Measurements from ENCODE around the gene SP110. TPM values are rescaled to one million over a fixed set of nuclear protein-coding genes. Genes with fewer than 3 reads are reported as not detected.

Gene SP110
- total RNA-seq, 2 experiments from 2014 or later = 153 to 158 TPM

DNA sequence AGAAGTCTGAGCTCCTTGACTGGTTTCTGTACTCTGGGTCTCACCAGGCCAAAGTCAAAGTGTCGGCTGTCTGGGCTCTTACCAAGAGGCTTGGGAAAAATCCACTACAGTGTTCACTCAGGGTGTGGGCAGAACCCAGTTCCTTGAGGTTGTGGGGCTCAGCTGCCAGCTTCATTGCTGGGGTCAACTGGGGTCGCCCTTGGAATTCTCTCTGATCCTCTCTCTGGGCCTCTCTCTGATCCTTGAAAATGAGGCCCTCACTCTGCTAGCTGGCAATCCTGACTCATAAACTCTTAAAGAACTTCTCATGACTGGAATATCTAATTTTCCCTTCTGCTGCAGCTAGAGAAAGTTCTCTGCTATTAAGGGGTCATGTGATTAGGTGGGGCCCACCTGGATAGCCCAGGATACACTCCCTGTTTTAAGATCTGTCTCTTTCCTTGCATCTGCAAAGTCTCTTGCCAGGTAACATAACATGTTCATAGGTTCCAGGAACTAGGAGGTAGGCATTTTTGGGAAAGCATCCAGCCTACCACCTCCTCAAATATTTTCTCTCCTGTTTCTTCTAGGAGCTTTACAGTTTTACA, 66.3 kb downstream of the SP110 start:
- Mint-ChIP-seq H3K27ac (no peak overlapping the region), H3K4me3 (no peak overlapping the region), H3K4me1 (no peaks in the 10 kb centered on the region), H3K9me3 (peaks cover 2% of the 10 kb centered on the region), H3K36me3 (no peaks in the 10 kb centered on the region), H3K27me3 (peaks cover 4% of the 10 kb centered on the region)
- POLR2A ChIA-PET = no interaction called here
- no peak for DNase-seq
- no peak for ATAC-seq (ENCODE audit: low read depth)

DNA sequence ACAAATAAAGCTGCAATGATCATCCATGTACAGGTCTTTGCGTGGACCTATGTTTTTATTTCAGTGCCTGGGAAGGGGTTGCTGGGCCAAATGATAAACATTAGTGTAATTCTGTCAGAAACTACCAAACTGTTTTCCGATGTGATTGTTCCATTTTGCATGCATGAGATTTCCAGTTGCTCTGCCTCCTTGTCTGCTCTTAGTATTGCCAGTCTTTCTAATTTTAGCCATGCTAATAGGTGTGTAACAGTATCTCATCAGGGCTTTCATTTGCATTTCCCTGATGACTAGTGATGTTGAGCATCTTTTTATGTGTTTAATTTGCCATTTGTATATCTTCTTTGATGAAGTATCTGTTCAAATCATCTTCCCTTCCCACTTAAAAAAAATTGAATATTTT, 67.5 kb downstream of the SP110 start:
- Mint-ChIP-seq H3K27ac (no peak overlapping the region), H3K9me3 (peaks cover 2% of the 10 kb centered on the region), H3K4me3 (no peak overlapping the region), H3K27me3 (peaks cover 6% of the 10 kb centered on the region), H3K36me3 (no peaks in the 10 kb centered on the region), H3K4me1 (no peaks in the 10 kb centered on the region)
- ATAC-seq (ENCODE audit: low read depth) (no peak), DNase-seq (no peak)
- POLR2A ChIA-PET = no interaction called here

DNA sequence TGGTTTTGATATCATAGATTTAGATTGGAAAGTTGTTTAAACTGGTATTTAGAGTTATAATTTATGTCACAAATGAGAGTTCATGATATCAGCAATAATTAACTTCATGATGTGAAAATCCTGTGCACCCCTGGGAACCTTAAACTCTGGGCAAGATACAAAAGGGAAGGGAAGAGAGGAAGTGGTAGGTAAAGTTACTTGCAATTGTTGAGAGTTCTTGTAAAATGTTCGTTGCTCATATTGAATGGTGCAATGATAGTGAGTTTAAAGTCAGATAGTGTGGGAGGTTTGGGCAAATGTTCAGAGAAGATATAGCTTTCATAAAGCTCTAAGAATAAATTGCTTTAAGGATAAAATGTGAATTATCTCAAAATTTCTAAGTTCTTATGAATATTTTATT, 75.4 kb downstream of the SP110 start:
- no peaks in the 10 kb centered on the region for H3K4me1 Mint-ChIP-seq
- H3K4me3 Mint-ChIP-seq = no peak overlapping the region
- H3K36me3 Mint-ChIP-seq = peaks cover 1% of the 10 kb centered on the region
- peaks cover 4% of the 10 kb centered on the region for H3K27me3 Mint-ChIP-seq
- DNase-seq = no peak
- peaks cover 7% of the 10 kb centered on the region for H3K9me3 Mint-ChIP-seq
- POLR2A ChIA-PET = no interaction called here
- ATAC-seq (ENCODE audit: low read depth) = no peak
- H3K27ac Mint-ChIP-seq = no peak overlapping the region

DNA sequence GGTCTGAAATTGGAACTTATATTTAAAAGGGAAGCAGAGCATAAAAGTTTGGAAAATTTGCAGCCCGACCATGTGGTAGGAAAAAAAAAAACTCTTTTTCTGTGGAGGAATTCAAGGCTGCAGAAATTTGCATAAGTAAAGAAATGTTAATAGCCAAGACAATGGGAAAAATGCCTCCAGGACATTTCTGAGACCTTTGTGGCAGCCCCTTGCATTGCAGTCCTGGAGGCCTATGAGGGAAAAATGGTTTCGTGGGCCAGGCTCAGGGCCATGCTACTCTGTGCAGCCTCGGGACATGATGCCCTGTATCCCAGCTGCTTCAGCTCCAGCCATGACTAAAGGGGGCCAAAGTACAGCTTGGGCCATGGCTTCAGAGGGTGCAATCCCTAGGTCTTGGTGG, 79.1 kb downstream of the SP110 start:
- no peak overlapping the region for H3K27ac Mint-ChIP-seq

DNA sequence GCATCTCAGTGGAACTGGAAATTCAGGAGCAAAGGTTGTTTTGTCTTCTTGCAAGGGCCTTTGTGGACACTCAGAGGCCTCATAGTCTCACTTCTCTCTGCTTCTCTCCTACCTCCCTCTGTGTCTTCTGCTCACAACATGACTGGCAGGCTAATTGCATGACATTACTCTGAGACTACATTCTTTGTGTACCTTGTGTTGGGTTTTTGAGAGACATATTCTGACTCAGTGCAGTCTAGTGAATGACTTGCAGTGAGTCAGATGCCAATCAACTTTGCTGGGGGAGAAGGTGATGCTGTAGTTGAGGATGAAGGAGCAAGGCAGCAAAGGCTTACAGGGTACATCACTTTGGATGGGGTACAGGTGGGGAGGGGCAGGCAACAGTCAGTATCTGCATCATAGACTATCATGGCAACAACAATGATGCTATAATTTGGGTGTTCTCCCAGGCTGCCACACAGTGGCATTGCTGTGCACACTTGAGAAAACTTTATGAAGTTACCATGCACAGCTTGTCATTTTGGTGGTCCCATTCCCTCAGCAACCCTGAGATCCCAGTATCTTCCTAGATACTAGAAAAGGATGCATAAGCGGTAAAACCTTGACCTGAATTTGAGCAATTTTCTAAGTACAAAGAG, 81.8 kb downstream of the SP110 start:
- DNase-seq = no peak
- no peaks in the 10 kb centered on the region for H3K4me1 Mint-ChIP-seq

More for the DNA sequence above, 79.1 kb downstream of the SP110 start:
- H3K4me1 Mint-ChIP-seq = no peaks in the 10 kb centered on the region
- DNase-seq = no peak
- H3K9me3 Mint-ChIP-seq = peaks cover 7% of the 10 kb centered on the region
- no peak for ATAC-seq (ENCODE audit: low read depth)
- POLR2A ChIA-PET = no interaction called here
- peaks cover 1% of the 10 kb centered on the region for H3K36me3 Mint-ChIP-seq
- H3K4me3 Mint-ChIP-seq = no peak overlapping the region
- no peaks in the 10 kb centered on the region for H3K27me3 Mint-ChIP-seq

DNA sequence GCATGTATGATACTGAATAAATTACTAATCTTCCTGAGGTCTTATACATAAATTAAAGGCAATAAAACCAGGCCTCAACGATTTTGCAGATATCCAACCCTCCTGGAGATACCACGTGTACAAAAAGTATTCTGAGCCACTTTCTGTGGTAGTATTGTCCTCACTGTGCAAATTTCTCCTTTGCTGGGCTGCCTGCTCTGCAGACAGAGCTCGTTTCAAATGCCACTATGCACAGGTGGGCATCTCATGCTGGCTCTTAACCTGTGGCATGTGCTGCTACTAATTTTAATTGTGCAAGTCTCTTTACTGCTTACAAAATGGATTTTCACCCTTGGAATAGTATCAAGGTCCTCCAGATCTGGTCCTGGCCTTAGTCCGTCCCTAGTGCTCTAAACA, 84.7 kb downstream of the SP110 start:
- H3K27me3 Mint-ChIP-seq = no peaks in the 10 kb centered on the region
- ATAC-seq (ENCODE audit: low read depth) (no peak), DNase-seq (no peak)
- H3K9me3 Mint-ChIP-seq = peaks cover 3% of the 10 kb centered on the region
- no peaks in the 10 kb centered on the region for H3K4me1 Mint-ChIP-seq
- POLR2A ChIA-PET = no interaction called here
- no peak overlapping the region for H3K4me3 Mint-ChIP-seq
- H3K27ac Mint-ChIP-seq = no peak overlapping the region
- no peaks in the 10 kb centered on the region for H3K36me3 Mint-ChIP-seq

More for the DNA sequence above, 81.8 kb downstream of the SP110 start:
- no peak for ATAC-seq (ENCODE audit: low read depth)
- no peaks in the 10 kb centered on the region for H3K27me3 Mint-ChIP-seq
- peaks cover 1% of the 10 kb centered on the region for H3K36me3 Mint-ChIP-seq
- H3K9me3 Mint-ChIP-seq = peaks cover 5% of the 10 kb centered on the region
- POLR2A ChIA-PET = interaction anchor here (0.5 kb wide), 1 partner anchor 1951 kb away, joined by 3 read pairs; no protein-coding TSS in a partner anchor
- H3K4me3 Mint-ChIP-seq = no peak overlapping the region
- no peak overlapping the region for H3K27ac Mint-ChIP-seq

DNA sequence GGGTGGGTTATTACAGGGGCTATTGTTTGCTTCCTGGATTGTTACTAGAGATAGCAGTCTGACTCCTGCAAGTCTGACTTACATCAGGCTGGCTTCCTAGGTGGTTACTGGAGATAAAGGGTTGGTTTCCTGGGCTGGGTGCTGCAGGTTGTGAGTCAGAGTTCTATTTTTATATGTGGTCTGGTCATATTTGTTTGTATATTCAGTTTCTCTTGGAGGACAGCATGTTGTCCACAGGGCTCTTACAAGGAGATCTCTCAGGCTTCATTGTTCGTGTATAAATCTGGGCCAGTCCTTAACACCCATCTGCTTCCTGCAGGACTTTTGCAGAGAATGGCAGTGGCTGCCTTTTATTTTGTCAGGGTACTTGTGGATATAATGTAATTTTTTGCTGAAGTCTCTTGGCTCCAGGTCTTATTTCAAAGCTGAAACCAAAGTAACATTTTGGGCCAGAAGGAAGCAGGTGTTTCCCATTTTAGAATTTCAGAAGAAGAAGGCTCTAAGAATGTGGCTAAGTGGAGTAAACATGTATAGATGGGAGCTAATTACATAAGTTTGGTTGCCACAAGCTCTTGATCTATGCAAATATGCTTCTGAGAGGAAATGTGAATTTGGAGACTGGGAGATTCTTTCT, 85.2 kb downstream of the SP110 start:
- Mint-ChIP-seq H3K27ac (no peak overlapping the region), H3K27me3 (no peaks in the 10 kb centered on the region), H3K4me3 (no peak overlapping the region), H3K36me3 (no peaks in the 10 kb centered on the region), H3K4me1 (no peaks in the 10 kb centered on the region), H3K9me3 (peaks cover 1% of the 10 kb centered on the region)
- DNase-seq (no peak), ATAC-seq (ENCODE audit: low read depth) (no peak)
- POLR2A ChIA-PET = no interaction called here

DNA sequence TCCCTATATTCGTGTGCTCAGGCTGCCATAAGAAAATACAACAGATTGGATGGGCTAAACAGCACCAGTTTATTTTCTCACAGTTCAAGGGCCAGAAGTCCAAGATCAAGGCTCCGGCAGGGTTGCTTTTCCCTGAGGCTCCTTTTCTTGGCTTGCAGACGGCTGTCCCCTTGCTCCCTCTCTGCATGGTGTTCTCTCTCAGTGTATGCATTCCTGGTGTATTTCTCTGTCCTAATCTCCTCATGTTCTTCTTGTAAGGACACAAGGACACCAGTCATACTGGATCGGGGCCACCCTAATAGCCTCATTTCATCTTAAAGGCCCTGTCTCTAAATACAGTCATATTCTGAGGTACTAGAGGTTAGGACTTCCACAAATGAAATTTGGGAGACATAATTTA, 88.4 kb downstream of the SP110 start:
- no peak overlapping the region for H3K27ac Mint-ChIP-seq
- H3K4me3 Mint-ChIP-seq = no peak overlapping the region
- H3K36me3 Mint-ChIP-seq = no peaks in the 10 kb centered on the region
- peaks cover 14% of the 10 kb centered on the region for H3K4me1 Mint-ChIP-seq
- peaks cover 1% of the 10 kb centered on the region for H3K9me3 Mint-ChIP-seq
- no peak for ATAC-seq (ENCODE audit: low read depth)
- DNase-seq = no peak
- peaks cover 3% of the 10 kb centered on the region for H3K27me3 Mint-ChIP-seq
- POLR2A ChIA-PET = no interaction called here

DNA sequence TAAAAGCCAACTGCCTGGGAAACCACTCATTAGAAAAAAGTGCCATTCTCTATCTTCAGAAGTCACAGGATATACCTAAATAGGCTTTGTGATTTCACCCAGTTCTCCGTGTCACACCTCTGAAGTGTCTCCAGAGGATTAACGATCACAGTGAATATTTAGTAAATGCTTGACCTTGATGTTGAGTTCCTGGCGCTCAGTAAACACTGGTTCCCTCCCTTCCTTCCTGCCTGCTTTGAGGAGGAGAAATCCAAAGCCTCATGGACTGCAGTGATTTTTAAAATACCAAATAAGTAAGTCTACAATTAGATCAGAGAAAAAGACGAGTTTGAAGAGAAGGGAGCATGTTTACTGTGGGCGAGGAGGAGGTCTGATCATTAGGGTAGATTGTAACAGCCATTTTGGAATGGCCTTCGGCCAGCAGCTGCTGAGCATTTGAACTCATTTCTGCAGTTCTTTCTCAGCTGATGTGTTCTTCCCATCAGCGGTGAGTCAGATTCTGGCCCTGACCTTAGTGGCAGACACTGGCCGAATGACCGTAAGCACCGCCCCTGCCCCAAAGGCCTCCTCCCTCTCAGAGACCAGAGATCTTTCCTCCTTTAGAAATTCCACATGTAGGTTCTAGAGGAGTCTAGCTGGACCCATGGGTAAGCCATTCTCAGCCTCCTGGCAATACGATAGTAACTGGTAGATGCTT, 89.0 kb downstream of the SP110 start:
- no peak overlapping the region for H3K4me3 Mint-ChIP-seq
- POLR2A ChIA-PET = no interaction called here
- no peaks in the 10 kb centered on the region for H3K36me3 Mint-ChIP-seq
- peaks cover 3% of the 10 kb centered on the region for H3K27me3 Mint-ChIP-seq
- H3K4me1 Mint-ChIP-seq = peaks cover 14% of the 10 kb centered on the region
- ATAC-seq (ENCODE audit: low read depth) (no peak), DNase-seq (no peak)
- peaks cover 1% of the 10 kb centered on the region for H3K9me3 Mint-ChIP-seq
- no peak overlapping the region for H3K27ac Mint-ChIP-seq

DNA sequence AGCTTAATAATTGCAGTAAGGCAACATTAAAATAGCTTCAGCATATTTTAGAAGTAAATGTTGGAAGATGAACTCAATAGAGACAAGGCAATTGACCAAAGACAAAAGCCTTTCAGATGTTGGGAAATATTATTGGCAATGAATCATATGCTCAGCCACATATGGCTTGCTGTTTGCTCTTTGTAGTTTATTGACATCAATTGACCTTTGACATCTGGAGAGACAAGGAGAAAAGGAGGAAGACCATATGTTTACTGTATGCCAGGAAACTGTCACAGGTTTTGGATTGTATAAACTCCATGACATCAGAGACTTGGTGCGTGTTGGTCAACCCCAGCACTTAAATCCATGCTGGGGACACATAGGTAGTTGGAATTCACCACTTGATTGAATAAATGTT, 90.4 kb downstream of the SP110 start:
- POLR2A ChIA-PET = no interaction called here
- no peak overlapping the region for H3K4me3 Mint-ChIP-seq
- no peak for ATAC-seq (ENCODE audit: low read depth)
- H3K4me1 Mint-ChIP-seq = peaks cover 27% of the 10 kb centered on the region
- H3K27ac Mint-ChIP-seq = no peak overlapping the region
- H3K27me3 Mint-ChIP-seq = peaks cover 4% of the 10 kb centered on the region
- DNase-seq = no peak
- H3K36me3 Mint-ChIP-seq = no peaks in the 10 kb centered on the region
- H3K9me3 Mint-ChIP-seq = peaks cover 1% of the 10 kb centered on the region

DNA sequence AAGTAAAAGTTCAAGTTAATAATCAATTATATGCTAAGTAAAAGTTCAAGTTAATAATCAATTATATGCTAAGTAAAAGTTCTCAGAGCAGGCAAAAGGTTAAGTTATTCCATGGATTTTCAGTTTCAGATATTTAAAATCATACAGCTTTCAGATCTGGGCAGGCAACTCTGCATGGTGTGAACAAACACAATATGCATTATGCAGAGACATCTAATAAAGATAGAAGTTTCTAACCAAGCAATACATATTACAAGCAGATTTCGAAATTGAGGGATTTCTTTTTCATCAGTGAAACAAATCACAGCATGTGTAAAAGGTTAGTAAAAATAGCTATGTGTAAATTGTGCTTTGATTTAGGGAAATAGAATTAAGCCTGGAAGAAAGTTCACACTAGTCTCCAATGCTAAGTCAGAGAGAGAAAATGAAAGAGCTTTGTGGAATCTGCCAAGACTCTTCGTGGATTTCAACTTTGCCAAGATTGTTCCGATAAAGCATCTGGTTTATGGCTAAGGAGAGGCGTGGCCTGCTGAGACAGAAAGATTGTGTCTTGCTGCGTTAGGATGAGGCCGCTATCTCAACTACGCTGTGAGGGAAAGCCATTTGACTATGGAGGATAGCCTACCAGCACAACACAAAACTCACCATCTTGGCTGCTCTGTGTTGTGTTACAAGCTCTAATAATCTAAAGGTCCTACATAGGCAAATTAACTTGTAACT, 91.0 kb downstream of the SP110 start:
- POLR2A ChIA-PET = no interaction called here
- no peak for ATAC-seq (ENCODE audit: low read depth)
- no peak overlapping the region for H3K27ac Mint-ChIP-seq
- no peak for DNase-seq
- H3K9me3 Mint-ChIP-seq = peaks cover 1% of the 10 kb centered on the region
- H3K4me1 Mint-ChIP-seq = peaks cover 27% of the 10 kb centered on the region
- H3K4me3 Mint-ChIP-seq = no peak overlapping the region
- H3K36me3 Mint-ChIP-seq = no peaks in the 10 kb centered on the region
- peaks cover 4% of the 10 kb centered on the region for H3K27me3 Mint-ChIP-seq

DNA sequence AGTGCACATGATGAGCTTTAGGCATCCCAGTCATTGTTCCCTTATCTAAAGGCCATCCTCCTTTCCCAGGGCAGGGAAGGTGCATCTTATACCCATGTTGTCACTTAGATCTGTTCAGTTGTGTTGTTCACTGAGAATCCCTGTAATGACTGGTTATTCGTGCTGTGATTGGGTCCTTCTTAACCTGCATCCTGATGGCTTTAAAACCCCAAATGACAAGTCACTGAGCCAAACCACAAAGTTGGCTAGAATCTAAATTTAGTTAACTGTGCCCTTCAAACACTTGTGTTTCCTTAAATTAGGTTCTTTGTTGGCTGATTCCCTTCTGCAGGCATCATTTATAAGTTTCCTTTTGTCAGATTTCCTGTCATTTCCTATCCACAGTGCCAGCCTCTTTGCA, 92.6 kb downstream of the SP110 start:
- peaks cover 4% of the 10 kb centered on the region for H3K27me3 Mint-ChIP-seq
- H3K4me1 Mint-ChIP-seq = peaks cover 27% of the 10 kb centered on the region
- no peak for DNase-seq
- no peak overlapping the region for H3K27ac Mint-ChIP-seq
- H3K9me3 Mint-ChIP-seq = peaks cover 4% of the 10 kb centered on the region
- H3K36me3 Mint-ChIP-seq = no peaks in the 10 kb centered on the region
- no peak for ATAC-seq (ENCODE audit: low read depth)
- no peak overlapping the region for H3K4me3 Mint-ChIP-seq
- POLR2A ChIA-PET = no interaction called here

DNA sequence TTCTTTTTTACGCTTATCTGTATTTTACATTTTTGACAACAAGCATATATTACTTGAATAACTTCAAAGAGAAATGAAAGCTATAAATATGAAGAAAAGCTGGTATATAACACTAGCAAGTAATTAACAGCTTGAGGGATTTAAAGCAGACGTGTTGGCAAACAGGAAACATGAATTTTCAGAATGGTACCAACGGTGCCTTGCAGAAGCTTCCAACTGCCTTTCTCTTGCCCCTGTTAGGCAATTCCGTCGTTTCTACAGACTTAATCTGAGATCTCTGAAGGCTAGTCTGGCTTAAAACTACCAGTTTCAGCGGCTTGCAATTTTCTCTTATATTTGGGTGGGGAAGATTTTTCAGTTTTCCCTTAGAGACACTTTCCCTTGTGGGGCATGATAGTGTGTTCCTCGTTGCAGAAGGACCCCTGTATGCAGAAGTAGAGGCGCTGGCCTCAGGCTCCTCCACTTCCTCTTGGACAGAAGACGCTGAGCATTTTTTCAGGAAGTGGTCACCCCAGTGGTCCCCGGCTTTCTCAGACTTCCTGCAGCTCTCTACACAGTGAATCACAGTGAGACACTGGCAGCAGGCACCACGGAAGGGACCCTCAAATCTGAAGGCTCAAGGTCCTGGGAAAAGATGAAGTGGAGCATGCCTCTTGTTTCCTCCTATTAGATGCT, 94.9 kb downstream of the SP110 start:
- H3K27ac Mint-ChIP-seq = no peak overlapping the region
- H3K4me1 Mint-ChIP-seq = peaks cover 27% of the 10 kb centered on the region
- peaks cover 7% of the 10 kb centered on the region for H3K9me3 Mint-ChIP-seq
- POLR2A ChIA-PET = no interaction called here
- H3K27me3 Mint-ChIP-seq = peaks cover 4% of the 10 kb centered on the region
- DNase-seq = peak; percentile 35
- peak overlapping the region; percentile 61 for H3K4me3 Mint-ChIP-seq
- ATAC-seq (ENCODE audit: low read depth) = peak; percentile 80
- no peaks in the 10 kb centered on the region for H3K36me3 Mint-ChIP-seq

Data from activated naive CD8-positive, alpha-beta T cell treated with anti-CD3 and anti-CD28 coated beads, Interleukin-2, amount 10 ng/mL, durations not matched to agents 7 days and 5 days (primary cell).